HCT116 (cell line): ENCODE results near the gene GPC5. TPM values are rescaled to one million over a fixed set of nuclear protein-coding genes. Genes with fewer than 3 reads are reported as not detected.

ENCODE experiments used
- ATAC-seq: fragments of 200-7000 bp; cut with Tn5 transposase; 2 replicates; pipeline ENCODE4 v1.9.1; 2020; ENCODE audit warnings: mild to moderate bottlenecking, moderate library complexity
- BruUV-seq: library from RNA; stranded (reverse); fragments of 400-500 nt; replicated peaks from 2 replicates; lab custom pipeline; 2021; lab: Mats Ljungman, UMichigan
- CTCF ChIA-PET: fragments of 300-600 bp; sonication (Branson Sonifier 250); formaldehyde crosslinking; loops from one replicate; lab custom pipeline; 2021; ENCODE audit warnings: antibody characterized with exemption; lab: Charles Lee
- POLR2A ChIA-PET: fragments of 300-600, 350-600 bp; sonication (Branson Sonifier 250); formaldehyde crosslinking; loops from one replicate; lab custom pipeline; 2021; ENCODE audit warnings: antibody characterized with exemption; lab: Charles Lee
- RAD21 ChIA-PET, 2 experiments: fragments of 300-600 bp; sonication (Branson Sonifier 250); formaldehyde crosslinking; loops; one replicate each; lab custom pipeline; 2023; ENCODE audit warnings: low total read pairs in 2 of 2; ENCODE audit not compliant: uncharacterized antibody in 2 of 2, unreplicated experiment in 2 of 2, low non-redundant PET in 1 of 2; lab: Charles Lee
- DNase-seq: peaks from one replicate; pipeline ENCODE4 v3.0.0-alpha.2; 2010; ENCODE audit warnings: low read depth, low spot score
- H2AFZ ChIP-seq: fragments of 200-600 bp; shearing (Covaris generic), sonication (generic); 2 replicates; pipeline ENCODE4 v1.6.1; 2017; ENCODE audit warnings: low read depth, mixed run types, mixed read lengths, antibody characterized with exemption, low read length; ENCODE audit not compliant: poor library complexity, severe bottlenecking
- H3K27ac ChIP-seq: 2 replicates; pipeline ENCODE4 v1.5.1; 2012; ENCODE audit warnings: low read depth, low read length
- H3K27me3 ChIP-seq: fragments of 200-600 bp; sonication (generic); 2 replicates; pipeline ENCODE4 v1.6.1; 2016; ENCODE audit warnings: mixed run types, low read length, mixed read lengths; ENCODE audit not compliant: insufficient read depth
- H3K36me3 ChIP-seq, 2 experiments: fragments of 200-500 bp in 1 of 2; fragments of 200-600 bp in 1 of 2; sonication (Bioruptor generic) in 1 of 2; sonication (generic) in 1 of 2; 2 replicates each; pipeline versions ENCODE4 v1.5.1 to v1.6.1; 2014 to 2016; ENCODE audit warnings: low read length in 2 of 2, inconsistent platforms in 1 of 2, mixed read lengths in 1 of 2, mixed run types in 1 of 2; ENCODE audit not compliant: insufficient read depth in 2 of 2, control insufficient read depth in 1 of 2
- H3K4me1 ChIP-seq, 2 experiments: fragments of 200-600 bp in 1 of 2; sonication (generic) in 1 of 2; 2 replicates each; pipeline versions ENCODE4 v1.5.1 to v1.6.1; 2012 to 2017; ENCODE audit warnings: low read length in 2 of 2, inconsistent platforms in 1 of 2, mild to moderate bottlenecking in 1 of 2, mixed read lengths in 1 of 2, mixed run types in 1 of 2, moderate library complexity in 1 of 2; ENCODE audit not compliant: insufficient read depth in 2 of 2, control insufficient read depth in 1 of 2
- H3K4me2 ChIP-seq: fragments of 200-600 bp; sonication (generic); 2 replicates; pipeline ENCODE4 v1.6.1; 2017; ENCODE audit warnings: mixed run types, low read length, mixed read lengths
- H3K4me3 ChIP-seq, 2 experiments: fragments of 200-600 bp in 1 of 2; sonication (generic) in 1 of 2; replicated peaks in 1 of 2; 2 replicates each; pipeline ENCODE4 v1.5.1; 2011 to 2016; ENCODE audit warnings: low read length in 2 of 2, control low read depth in 1 of 2, low read depth in 1 of 2, mild to moderate bottlenecking in 1 of 2, mixed read lengths in 1 of 2, mixed run types in 1 of 2
- H3K79me2 ChIP-seq: fragments of 200-600 bp; sonication (generic); 2 replicates; pipeline ENCODE4 v1.6.1; 2017; ENCODE audit warnings: mild to moderate bottlenecking, mixed run types, low read length, moderate library complexity, mixed read lengths; ENCODE audit not compliant: insufficient read depth
- H3K9ac ChIP-seq: fragments of 200-600 bp; sonication (generic); 2 replicates; pipeline ENCODE4 v1.6.1; 2016; ENCODE audit warnings: low read length, mixed read lengths
- H3K9me2 ChIP-seq: fragments of 200-600 bp; sonication (generic), shearing (Covaris generic); 2 replicates; pipeline ENCODE4 v1.6.1; 2017; ENCODE audit warnings: mixed run types, mild to moderate bottlenecking, moderate library complexity; ENCODE audit not compliant: insufficient read depth
- H3K9me3 ChIP-seq, 2 experiments: fragments of 200-500 bp in 1 of 2; fragments of 200-600 bp in 1 of 2; sonication (Bioruptor generic) in 1 of 2; sonication (generic) in 1 of 2; 2 replicates each; pipeline ENCODE4 v1.6.1; 2014 to 2017; ENCODE audit warnings: low read length in 2 of 2, mixed read lengths in 2 of 2, inconsistent platforms in 1 of 2, low read depth in 1 of 2, mild to moderate bottlenecking in 1 of 2, mixed run types in 1 of 2, moderate library complexity in 1 of 2; ENCODE audit not compliant: control insufficient read depth in 1 of 2, insufficient read depth in 1 of 2
- H4K20me1 ChIP-seq: fragments of 200-600 bp; sonication (generic), shearing (Covaris generic); 2 replicates; pipeline ENCODE4 v1.6.1; 2017; ENCODE audit warnings: mixed run types, mild to moderate bottlenecking, moderate library complexity; ENCODE audit not compliant: insufficient read depth
- ATF3 ChIP-seq: IDR thresholded peaks from 2 replicates; pipeline ENCODE4 v1.6.1; 2012
- CEBPB ChIP-seq: IDR thresholded peaks from 2 replicates; pipeline ENCODE4 v1.6.1; 2012; ENCODE audit warnings: low read depth
- CTCF ChIP-seq, 3 experiments: fragments of 200-600 bp in 1 of 3; sonication (generic) in 1 of 3; IDR thresholded peaks in 2 of 3; conservative IDR thresholded peaks in 1 of 3; 2 replicates each; pipeline ENCODE4 v1.5.1; 2012 to 2017; ENCODE audit warnings: low read depth in 2 of 3, low read length in 2 of 3, antibody characterized with exemption in 1 of 3, borderline replicate concordance in 1 of 3, control low read depth in 1 of 3, mild to moderate bottlenecking in 1 of 3, mixed read lengths in 1 of 3, mixed run types in 1 of 3, moderate library complexity in 1 of 3; ENCODE audit not compliant: insufficient read depth in 1 of 3
- EGR1 ChIP-seq: IDR thresholded peaks from 2 replicates; pipeline ENCODE4 v1.6.1; 2012; ENCODE audit warnings: low read depth
- ELF1 ChIP-seq: IDR thresholded peaks from 2 replicates; pipeline ENCODE4 v1.6.1; 2012; ENCODE audit warnings: low read depth, borderline replicate concordance
- EZH2phosphoT487 ChIP-seq: fragments of 200-600 bp; IDR thresholded peaks from 2 replicates; pipeline ENCODE4 v1.6.1; 2018; ENCODE audit warnings: antibody characterized with exemption, borderline replicate concordance
- FOSL1 ChIP-seq: IDR thresholded peaks from 2 replicates; pipeline ENCODE4 v1.6.1; 2012; ENCODE audit warnings: low read depth
- JUND ChIP-seq: IDR thresholded peaks from 2 replicates; pipeline ENCODE4 v1.6.1; 2012
- POLR2A ChIP-seq: IDR thresholded peaks from 2 replicates; pipeline ENCODE4 v1.7.0; 2011; ENCODE audit warnings: borderline replicate concordance; ENCODE audit not compliant: insufficient read depth, insufficient read length; ENCODE audit errors: extremely low read depth
- POLR2AphosphoS5 ChIP-seq: IDR thresholded peaks from 2 replicates; pipeline ENCODE4 v1.6.1; 2011; ENCODE audit warnings: mild to moderate bottlenecking, low read depth, low read length, moderate library complexity
- RAD21 ChIP-seq: IDR thresholded peaks from 2 replicates; pipeline ENCODE4 v1.6.1; 2012; ENCODE audit warnings: low read depth, mild to moderate bottlenecking
- SIN3A ChIP-seq: IDR thresholded peaks from 2 replicates; pipeline ENCODE4 v1.6.1; 2012; ENCODE audit warnings: low read depth
- SP1 ChIP-seq: IDR thresholded peaks from 2 replicates; pipeline ENCODE4 v1.6.1; 2012; ENCODE audit warnings: low read depth
- SRF ChIP-seq: IDR thresholded peaks from 2 replicates; pipeline ENCODE4 v1.6.1; 2012; ENCODE audit warnings: low read depth
- TCF7L2 ChIP-seq: IDR thresholded peaks from 2 replicates; pipeline ENCODE4 v1.7.0; 2011; ENCODE audit warnings: borderline replicate concordance, inconsistent platforms; ENCODE audit not compliant: insufficient read depth, insufficient read length; ENCODE audit errors: extremely low read depth
- YY1 ChIP-seq: IDR thresholded peaks from 2 replicates; pipeline ENCODE4 v1.6.1; 2011; ENCODE audit warnings: low read length, low read depth, moderate library complexity, mild to moderate bottlenecking; ENCODE audit not compliant: insufficient replicate concordance; ENCODE audit errors: extremely low read depth
- ZFX ChIP-seq: fragments of 450-650 bp; IDR thresholded peaks from 2 replicates; pipeline ENCODE4 v1.6.1; 2017
- intact Hi-C: fragments of 100-400 bp; cut with micrococcal nuclease; formaldehyde crosslinking; loops from 2 replicates; pipeline ENCODE4 v1.10.0; 2022
- total RNA-seq: library from RNA; stranded (reverse); gene quantifications from one replicate; pipeline ENCODE4 v1.2.1, GENCODE V29; 2021; ENCODE audit not compliant: unreplicated experiment
- TF ChIP-seq, protein P1 (sequence below): IDR thresholded peaks from 2 replicates; pipeline ENCODE4 v1.6.1; 2012
- TF ChIP-seq, protein P2 (sequence below): IDR thresholded peaks from 2 replicates; pipeline ENCODE4 v1.6.1; 2011; ENCODE audit warnings: mild to moderate bottlenecking, low read length, moderate library complexity; ENCODE audit not compliant: insufficient replicate concordance; ENCODE audit errors: extremely low read depth
- TF ChIP-seq, protein P3 (sequence below): IDR thresholded peaks from 2 replicates; pipeline ENCODE4 v1.6.1; 2012; ENCODE audit warnings: low read depth

The GPC5 gene
- total RNA-seq, 1 experiment from 2014 or later = not detected

DNA sequence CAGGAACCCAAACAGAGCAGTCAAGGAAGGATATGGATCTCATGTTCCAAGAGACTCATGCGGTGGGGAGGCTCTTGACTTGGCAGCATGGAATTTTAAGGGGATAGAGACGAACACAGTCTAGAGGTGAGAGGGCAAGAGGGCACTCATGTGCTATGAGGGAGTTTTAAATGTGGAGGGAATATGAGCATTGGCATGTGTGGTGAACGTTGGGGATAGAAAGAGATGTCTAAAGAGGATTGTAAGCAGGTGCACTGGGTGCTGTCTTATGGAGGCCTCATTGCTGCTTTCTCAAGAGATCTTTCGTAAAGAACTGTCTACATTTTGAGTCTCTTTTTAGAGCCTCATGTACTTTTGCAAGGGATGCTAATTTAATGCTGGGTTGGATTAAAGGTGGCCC lies 1227.9 kb downstream of the GPC5 start:
- TF ChIP-seq TCF7L2 (no peak), JUND (no peak), EGR1 (no peak), SIN3A (no peak), POLR2A (no peak), FOSL1 (no peak), ATF3 (no peak), POLR2AphosphoS5 (no peak), RAD21 (no peak), ZFX (no peak), SP1 (no peak), EZH2phosphoT487 (no peak), ELF1 (no peak), CTCF (IDR thresholded peaks at IDR 0.05 in 2 of 3, conservative IDR thresholded peaks at IDR 0.05 in 1 of 3; ENCODE audit: borderline replicate concordance in 1 of 3, insufficient read depth in 1 of 3, low read depth in 2 of 3, low read length in 2 of 3) (no peak), YY1 (no peak), SRF (no peak), CEBPB (no peak)
- TF ChIP-seq, protein P1, sequence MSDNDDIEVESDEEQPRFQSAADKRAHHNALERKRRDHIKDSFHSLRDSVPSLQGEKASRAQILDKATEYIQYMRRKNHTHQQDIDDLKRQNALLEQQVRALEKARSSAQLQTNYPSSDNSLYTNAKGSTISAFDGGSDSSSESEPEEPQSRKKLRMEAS = no peak
- TF ChIP-seq, protein P2, sequence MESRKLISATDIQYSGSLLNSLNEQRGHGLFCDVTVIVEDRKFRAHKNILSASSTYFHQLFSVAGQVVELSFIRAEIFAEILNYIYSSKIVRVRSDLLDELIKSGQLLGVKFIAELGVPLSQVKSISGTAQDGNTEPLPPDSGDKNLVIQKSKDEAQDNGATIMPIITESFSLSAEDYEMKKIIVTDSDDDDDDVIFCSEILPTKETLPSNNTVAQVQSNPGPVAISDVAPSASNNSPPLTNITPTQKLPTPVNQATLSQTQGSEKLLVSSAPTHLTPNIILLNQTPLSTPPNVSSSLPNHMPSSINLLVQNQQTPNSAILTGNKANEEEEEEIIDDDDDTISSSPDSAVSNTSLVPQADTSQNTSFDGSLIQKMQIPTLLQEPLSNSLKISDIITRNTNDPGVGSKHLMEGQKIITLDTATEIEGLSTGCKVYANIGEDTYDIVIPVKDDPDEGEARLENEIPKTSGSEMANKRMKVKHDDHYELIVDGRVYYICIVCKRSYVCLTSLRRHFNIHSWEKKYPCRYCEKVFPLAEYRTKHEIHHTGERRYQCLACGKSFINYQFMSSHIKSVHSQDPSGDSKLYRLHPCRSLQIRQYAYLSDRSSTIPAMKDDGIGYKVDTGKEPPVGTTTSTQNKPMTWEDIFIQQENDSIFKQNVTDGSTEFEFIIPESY = no peak
- TF ChIP-seq, protein P3, sequence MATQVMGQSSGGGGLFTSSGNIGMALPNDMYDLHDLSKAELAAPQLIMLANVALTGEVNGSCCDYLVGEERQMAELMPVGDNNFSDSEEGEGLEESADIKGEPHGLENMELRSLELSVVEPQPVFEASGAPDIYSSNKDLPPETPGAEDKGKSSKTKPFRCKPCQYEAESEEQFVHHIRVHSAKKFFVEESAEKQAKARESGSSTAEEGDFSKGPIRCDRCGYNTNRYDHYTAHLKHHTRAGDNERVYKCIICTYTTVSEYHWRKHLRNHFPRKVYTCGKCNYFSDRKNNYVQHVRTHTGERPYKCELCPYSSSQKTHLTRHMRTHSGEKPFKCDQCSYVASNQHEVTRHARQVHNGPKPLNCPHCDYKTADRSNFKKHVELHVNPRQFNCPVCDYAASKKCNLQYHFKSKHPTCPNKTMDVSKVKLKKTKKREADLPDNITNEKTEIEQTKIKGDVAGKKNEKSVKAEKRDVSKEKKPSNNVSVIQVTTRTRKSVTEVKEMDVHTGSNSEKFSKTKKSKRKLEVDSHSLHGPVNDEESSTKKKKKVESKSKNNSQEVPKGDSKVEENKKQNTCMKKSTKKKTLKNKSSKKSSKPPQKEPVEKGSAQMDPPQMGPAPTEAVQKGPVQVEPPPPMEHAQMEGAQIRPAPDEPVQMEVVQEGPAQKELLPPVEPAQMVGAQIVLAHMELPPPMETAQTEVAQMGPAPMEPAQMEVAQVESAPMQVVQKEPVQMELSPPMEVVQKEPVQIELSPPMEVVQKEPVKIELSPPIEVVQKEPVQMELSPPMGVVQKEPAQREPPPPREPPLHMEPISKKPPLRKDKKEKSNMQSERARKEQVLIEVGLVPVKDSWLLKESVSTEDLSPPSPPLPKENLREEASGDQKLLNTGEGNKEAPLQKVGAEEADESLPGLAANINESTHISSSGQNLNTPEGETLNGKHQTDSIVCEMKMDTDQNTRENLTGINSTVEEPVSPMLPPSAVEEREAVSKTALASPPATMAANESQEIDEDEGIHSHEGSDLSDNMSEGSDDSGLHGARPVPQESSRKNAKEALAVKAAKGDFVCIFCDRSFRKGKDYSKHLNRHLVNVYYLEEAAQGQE = no peak
- no TSS peak for BruUV-seq

More for the DNA sequence above, 1227.9 kb downstream of the GPC5 start:
- POLR2A ChIA-PET = no interaction called here
- Histone ChIP-seq H3K36me3 (no peaks in the 10 kb centered on the region), H3K27me3 (no peaks in the 10 kb centered on the region), H4K20me1 (no peaks in the 10 kb centered on the region), H3K9ac (no peak overlapping the region), H3K27ac (no peak overlapping the region), H3K4me1 (no peaks in the 10 kb centered on the region), H3K9me3 (peaks cover 3 to 8% of the 10 kb centered on the region in 2 experiments; a peak in 2 of 4 replicates), H3K79me2 (no peaks in the 10 kb centered on the region), H3K4me2 (no peak overlapping the region), H3K9me2 (no peaks in the 10 kb centered on the region), H3K4me3 (no peak overlapping the region), H2AFZ (no peak overlapping the region)
- intact Hi-C loops = no loop called here
- CTCF ChIA-PET = no interaction called here
- RAD21 ChIA-PET = no interaction called here
- ATAC-seq (no peak), DNase-seq (no peak)
